SIG-M5 treated with dmso at 0.1 percent for 504 hours (cell line): ENCODE data around the gene ZNF224.
"Not testable (repeated sequence)": the region's sequence is repeated elsewhere in the genome, so short reads cannot be mapped to it uniquely, and the experiment has no call there.

Experiments
- DNase-seq: peaks from one replicate; lab custom pipeline; 2025; ENCODE audit not compliant: unreplicated experiment; lab: John Stamatoyannopoulos, UW

The ZNF224 gene

GRCh38 chr19:44121162-44121561, 27.0 kb downstream of the ZNF224 start:
- not testable (repeated sequence) for DNase-seq

GRCh38 chr19:44131955-44132354, 37.8 kb downstream of the ZNF224 start:
- DNase-seq = no peak

GRCh38 chr19:44141191-44142058, 47.3 kb downstream of the ZNF224 start, which contains the start of gene ZNF234:
ZNF234 (plus strand) TSS chr19:44141554; CDS start chr19:44144633, 3,079 bp downstream.
- DNase-seq = peak; percentile 49

GRCh38 chr19:44142059-44142433, 47.9 kb downstream of the ZNF224 start:
- no peak for DNase-seq

- DNase-seq = no peak
These were observed 55.6 kb downstream of the ZNF224 start for GRCh38 chr19:44149776-44150175.

GRCh38 chr19:44151491-44151890, 57.3 kb downstream of the ZNF224 start:
- DNase-seq = no peak

GRCh38 chr19:44156475-44156874, 62.3 kb downstream of the ZNF224 start:
- no peak for DNase-seq
